ENCODE data around the gene RBP2.

The RBP2 gene

DNA sequence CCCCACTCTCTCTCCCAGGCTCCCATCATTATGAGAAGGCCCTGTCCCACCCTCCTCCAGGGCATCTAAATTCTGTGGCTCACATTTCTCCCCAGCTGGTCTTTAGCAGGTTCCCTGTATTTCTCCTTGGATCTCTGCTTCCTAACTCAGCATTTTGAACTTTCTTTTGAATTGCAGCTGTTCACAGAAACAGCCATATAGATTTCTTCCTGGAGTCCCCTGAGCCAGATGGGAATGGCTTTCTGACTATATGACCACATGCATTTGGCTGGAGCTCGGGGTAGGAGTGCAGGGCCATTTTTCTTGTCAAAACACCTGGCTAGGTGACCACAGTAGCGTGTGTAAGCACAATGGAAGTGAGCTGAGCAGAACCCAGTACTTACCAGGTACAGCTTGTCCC, 22.0 kb downstream of the RBP2 start:
- Histone ChIP-seq H3K36me3 (no peaks in the 10 kb centered on the region), H3K27me3 (no peaks in the 10 kb centered on the region), H3K4me3 (ENCODE audit: low read depth in 1 of 2, low read length in 1 of 2) (no peak overlapping the region), H3K27ac (no peak overlapping the region), H3K9me3 (no peaks in the 10 kb centered on the region), H3K4me1 (ENCODE audit: control insufficient read depth in 1 of 2, insufficient read depth in 1 of 2, low read depth in 1 of 2, low read length in 1 of 2) (no peaks in the 10 kb centered on the region)
- TF ChIP-seq, protein P1, sequence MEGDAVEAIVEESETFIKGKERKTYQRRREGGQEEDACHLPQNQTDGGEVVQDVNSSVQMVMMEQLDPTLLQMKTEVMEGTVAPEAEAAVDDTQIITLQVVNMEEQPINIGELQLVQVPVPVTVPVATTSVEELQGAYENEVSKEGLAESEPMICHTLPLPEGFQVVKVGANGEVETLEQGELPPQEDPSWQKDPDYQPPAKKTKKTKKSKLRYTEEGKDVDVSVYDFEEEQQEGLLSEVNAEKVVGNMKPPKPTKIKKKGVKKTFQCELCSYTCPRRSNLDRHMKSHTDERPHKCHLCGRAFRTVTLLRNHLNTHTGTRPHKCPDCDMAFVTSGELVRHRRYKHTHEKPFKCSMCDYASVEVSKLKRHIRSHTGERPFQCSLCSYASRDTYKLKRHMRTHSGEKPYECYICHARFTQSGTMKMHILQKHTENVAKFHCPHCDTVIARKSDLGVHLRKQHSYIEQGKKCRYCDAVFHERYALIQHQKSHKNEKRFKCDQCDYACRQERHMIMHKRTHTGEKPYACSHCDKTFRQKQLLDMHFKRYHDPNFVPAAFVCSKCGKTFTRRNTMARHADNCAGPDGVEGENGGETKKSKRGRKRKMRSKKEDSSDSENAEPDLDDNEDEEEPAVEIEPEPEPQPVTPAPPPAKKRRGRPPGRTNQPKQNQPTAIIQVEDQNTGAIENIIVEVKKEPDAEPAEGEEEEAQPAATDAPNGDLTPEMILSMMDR (IDR thresholded peaks at IDR 0.05) = no peak

DNA sequence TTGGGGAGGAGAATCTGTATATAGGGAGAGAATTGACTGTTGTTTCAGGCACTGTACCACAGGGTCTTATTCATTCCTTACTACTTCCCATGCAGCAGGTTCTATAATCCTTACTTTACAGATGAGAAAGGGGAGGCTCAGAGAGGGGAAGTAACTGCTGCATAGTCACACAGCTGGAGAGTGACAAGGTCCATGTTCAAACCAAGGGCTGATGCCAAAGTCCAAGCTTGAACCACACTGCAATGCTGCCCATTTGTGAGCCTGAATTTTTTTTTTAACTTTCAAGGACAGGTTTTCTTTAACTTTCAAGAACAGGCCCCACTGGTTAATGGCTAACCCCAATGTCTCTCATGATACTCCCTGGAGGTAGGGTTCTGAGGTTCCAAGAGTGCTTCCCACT, 26.2 kb downstream of the RBP2 start:
- H3K4me3 ChIP-seq (ENCODE audit: low read depth in 1 of 2, low read length in 1 of 2) = no peak overlapping the region
- no peaks in the 10 kb centered on the region for H3K36me3 ChIP-seq
- TF ChIP-seq, protein P1 (IDR thresholded peaks at IDR 0.05) = no peak
- H3K9me3 ChIP-seq = no peaks in the 10 kb centered on the region
- no peak overlapping the region for H3K27ac ChIP-seq
- H3K4me1 ChIP-seq (ENCODE audit: control insufficient read depth in 1 of 2, insufficient read depth in 1 of 2, low read depth in 1 of 2, low read length in 1 of 2) = no peaks in the 10 kb centered on the region
- no peaks in the 10 kb centered on the region for H3K27me3 ChIP-seq

DNA sequence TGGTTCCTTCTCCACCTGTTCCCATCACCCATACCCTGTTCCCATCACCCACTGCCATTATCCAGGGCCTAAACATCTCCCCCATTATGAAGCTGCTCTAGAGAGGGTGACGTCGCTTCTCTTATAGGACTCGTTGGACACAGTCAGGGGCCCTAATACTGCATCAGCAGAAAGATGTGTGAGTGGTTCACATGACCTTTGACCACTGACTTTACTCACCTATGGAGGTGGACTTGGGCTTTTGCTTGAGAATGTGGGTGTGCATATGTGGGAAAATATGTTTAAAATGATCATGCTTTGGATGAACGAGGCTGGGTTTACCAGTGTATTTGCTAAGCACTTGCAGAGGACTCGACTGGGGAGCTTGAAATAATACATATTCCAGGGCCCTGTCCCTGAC, 26.8 kb downstream of the RBP2 start:
- H3K27me3 ChIP-seq = no peaks in the 10 kb centered on the region
- TF ChIP-seq, protein P1 (IDR thresholded peaks at IDR 0.05) = no peak

DNA sequence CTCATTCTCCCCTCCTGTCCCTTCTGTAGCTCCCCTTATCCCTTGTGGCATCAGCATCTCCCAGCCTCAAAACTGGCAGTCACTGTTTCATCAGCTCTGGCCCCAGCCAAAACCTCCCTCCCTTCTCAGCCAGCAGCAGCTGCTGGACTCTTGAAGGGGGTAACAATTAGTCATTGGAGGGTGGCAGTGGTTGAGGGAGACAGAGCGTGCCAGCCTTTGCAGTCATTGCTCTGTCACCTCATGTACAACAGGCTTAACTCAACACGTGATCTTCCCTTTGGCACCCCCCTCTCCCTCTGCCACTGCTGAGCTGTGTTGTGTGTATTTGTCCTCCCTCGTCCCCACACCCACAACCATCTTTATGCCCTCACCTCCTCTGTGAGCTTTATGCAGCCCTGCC, 28.2 kb downstream of the RBP2 start:
- H3K27ac ChIP-seq = no peak overlapping the region

More for the DNA sequence above, 26.8 kb downstream of the RBP2 start:
- H3K9me3 ChIP-seq = no peaks in the 10 kb centered on the region
- H3K4me3 ChIP-seq (ENCODE audit: low read depth in 1 of 2, low read length in 1 of 2) = no peak overlapping the region
- no peaks in the 10 kb centered on the region for H3K36me3 ChIP-seq
- H3K27ac ChIP-seq = no peak overlapping the region
- no peaks in the 10 kb centered on the region for H3K4me1 ChIP-seq (ENCODE audit: control insufficient read depth in 1 of 2, insufficient read depth in 1 of 2, low read depth in 1 of 2, low read length in 1 of 2)

DNA sequence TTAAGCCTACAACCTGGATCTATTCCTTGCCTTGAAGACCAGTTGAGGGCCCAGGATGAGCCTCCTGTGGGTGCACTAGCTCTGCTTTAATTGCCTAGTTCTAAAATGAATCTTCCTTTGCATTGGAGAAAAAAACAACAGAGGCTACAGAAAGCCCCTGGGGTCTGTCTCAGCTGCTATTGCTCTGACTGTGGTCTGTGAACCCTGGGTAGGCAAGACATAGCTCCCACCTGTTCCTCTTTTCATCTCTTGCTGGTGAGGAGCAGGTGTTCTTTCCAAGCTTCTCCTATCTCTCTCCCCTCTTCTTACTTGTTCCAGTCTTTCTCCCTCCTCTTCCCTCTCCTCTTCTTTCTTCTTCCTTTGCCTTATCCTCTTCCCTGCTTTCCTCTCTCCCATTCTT, 28.8 kb downstream of the RBP2 start:
- Histone ChIP-seq H3K36me3 (no peaks in the 10 kb centered on the region), H3K9me3 (no peaks in the 10 kb centered on the region), H3K4me3 (ENCODE audit: low read depth in 1 of 2, low read length in 1 of 2) (no peak overlapping the region), H3K27ac (no peak overlapping the region), H3K27me3 (no peaks in the 10 kb centered on the region), H3K4me1 (ENCODE audit: control insufficient read depth in 1 of 2, insufficient read depth in 1 of 2, low read depth in 1 of 2, low read length in 1 of 2) (no peaks in the 10 kb centered on the region)
- TF ChIP-seq, protein P1 (IDR thresholded peaks at IDR 0.05) = no peak

More for the DNA sequence above, 28.2 kb downstream of the RBP2 start:
- TF ChIP-seq, protein P1 (IDR thresholded peaks at IDR 0.05) = no peak
- no peaks in the 10 kb centered on the region for H3K36me3 ChIP-seq
- no peaks in the 10 kb centered on the region for H3K4me1 ChIP-seq (ENCODE audit: control insufficient read depth in 1 of 2, insufficient read depth in 1 of 2, low read depth in 1 of 2, low read length in 1 of 2)
- no peaks in the 10 kb centered on the region for H3K27me3 ChIP-seq
- no peaks in the 10 kb centered on the region for H3K9me3 ChIP-seq
- no peak overlapping the region for H3K4me3 ChIP-seq (ENCODE audit: low read depth in 1 of 2, low read length in 1 of 2)

DNA sequence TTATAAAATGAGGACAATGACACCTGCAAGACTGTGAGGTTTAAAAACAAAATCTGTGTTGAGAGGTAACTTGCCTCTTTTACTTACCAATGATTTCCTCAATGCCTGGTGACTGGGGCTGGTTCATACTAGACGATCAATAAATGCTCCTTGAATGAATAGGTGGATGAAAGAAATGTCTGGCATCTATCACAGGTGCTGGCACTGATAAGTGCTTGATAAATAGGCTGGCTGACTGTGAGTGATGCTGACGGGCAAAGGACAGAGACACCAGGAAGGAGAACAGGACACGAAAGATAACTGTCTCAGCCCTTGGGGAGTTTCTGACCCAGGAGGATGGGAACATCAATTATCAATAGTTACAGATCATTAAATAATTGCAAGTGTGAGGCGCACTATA, 31.9 kb downstream of the RBP2 start:
- Histone ChIP-seq H3K9me3 (no peaks in the 10 kb centered on the region), H3K4me3 (ENCODE audit: low read depth in 1 of 2, low read length in 1 of 2) (no peak overlapping the region), H3K27me3 (no peaks in the 10 kb centered on the region), H3K4me1 (ENCODE audit: control insufficient read depth in 1 of 2, insufficient read depth in 1 of 2, low read depth in 1 of 2, low read length in 1 of 2) (no peaks in the 10 kb centered on the region), H3K36me3 (no peaks in the 10 kb centered on the region), H3K27ac (no peak overlapping the region)
- TF ChIP-seq, protein P1 (IDR thresholded peaks at IDR 0.05) = no peak
